ENCODE data around the gene NPIPB4. TPM values are rescaled to one million over a fixed set of nuclear protein-coding genes. Genes with fewer than 3 reads are reported as not detected.

NPIPB4 gene
- total RNA-seq, 2 donors from 2014 or later = 114 to 140 TPM

Other genes with a start within 250 kb of the NPIPB4 start
- 1 to 10 TPM; 4.2 to 4.3 TPM for gene IGSF6, start 205.1 kb downstream of the NPIPB4 start, total RNA-seq
- gene OTOA, start 193.8 kb downstream of the NPIPB4 start, total RNA-seq = under 1 TPM in 1 of 2 donors, not detected in 1; 0.21 TPM
- gene UQCRC2, start 95.6 kb upstream of the NPIPB4 start, total RNA-seq = 100 to 1,000 TPM in 1 of 2 donors, 10 to 100 TPM in 1; 79.5 to 122 TPM
- not detected for gene PDZD9, start 143.4 kb upstream of the NPIPB4 start, total RNA-seq
- 10 to 100 TPM; 16.1 to 33.6 TPM for gene MOSMO, start 150.4 kb upstream of the NPIPB4 start, total RNA-seq
- gene VWA3A, start 234.8 kb upstream of the NPIPB4 start, total RNA-seq = 1 to 10 TPM in 1 of 2 donors, not detected in 1; 2.3 TPM